Suppressor macrophage treated with lipopolysaccharide for 1 hour (primary cell): Measurements from ENCODE around the gene MUSTN1.

ENCODE experiments used
- DNase-seq, 3 donors: peaks; one replicate each; pipeline ENCODE4 v3.0.0-alpha.2; 2020 to 2022

The MUSTN1 gene

GRCh38 chr3:52798978-52799476 is 35.8 kb downstream of the MUSTN1 start:
- peak; percentile 51 to 71 (median 54) for DNase-seq

DNA sequence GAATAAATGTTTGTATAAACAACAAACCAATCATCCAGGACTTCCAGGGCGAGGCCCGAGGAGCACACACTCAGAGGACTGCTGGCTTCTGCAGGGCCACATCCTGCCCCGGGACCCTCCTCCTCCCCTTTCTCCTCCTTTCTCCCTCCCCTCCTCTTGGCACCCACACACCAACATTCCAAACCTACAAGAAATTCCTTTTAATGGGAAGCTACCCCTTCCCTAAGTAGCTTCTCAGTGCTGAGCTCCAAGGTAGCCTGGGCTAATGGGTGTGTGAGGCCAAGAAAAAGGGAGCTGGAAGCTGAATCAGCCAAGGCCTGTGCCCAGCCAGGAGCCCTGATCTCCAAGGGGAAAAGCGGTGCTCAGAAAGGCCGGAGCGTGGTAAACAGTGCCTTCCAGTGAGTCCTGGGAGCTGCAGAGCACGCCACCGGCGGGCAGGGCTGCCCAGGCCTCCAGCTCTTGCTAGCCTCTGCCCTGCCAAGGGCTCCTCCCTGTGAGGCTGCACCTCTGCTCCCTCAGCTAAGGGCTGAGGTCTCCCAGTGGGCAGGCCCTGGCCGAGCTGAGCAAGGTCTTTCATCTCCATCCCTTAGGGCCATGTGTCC is 36.3 kb downstream of the MUSTN1 start:
- DNase-seq, result no peak

- DNase-seq, result no peak
Observed at GRCh38 chr3:52796411-52796810, 38.4 kb downstream of the MUSTN1 start.

GRCh38 chr3:52795298-52795900 is 39.4 kb downstream of the MUSTN1 start:
- no peak for DNase-seq

DNA sequence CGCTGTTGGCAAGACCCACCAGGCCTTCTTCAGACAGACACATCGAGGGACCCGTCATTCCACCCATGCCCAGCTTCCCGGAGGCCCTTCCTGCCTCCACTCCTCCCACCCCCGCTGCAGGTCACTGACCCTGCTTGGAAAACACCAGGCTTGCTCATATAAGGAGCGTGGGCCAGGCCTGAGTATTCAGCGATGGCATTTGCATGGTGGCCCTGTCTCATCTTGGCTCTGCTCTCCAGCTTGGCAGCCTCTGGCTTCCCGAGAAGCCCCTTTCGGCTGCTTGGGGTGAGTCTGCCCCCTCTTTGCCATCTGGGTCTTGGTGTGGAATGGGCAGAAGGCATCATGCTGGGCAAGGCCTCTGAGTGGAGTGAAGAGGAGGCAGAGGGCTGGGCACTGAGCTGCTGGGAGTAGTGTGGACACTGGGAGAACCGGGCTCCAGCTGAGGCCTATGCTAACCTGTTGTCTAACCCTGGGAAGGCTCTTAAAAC is 40.2 kb downstream of the MUSTN1 start, which contains the start of gene ITIH3:
Gene ITIH3, plus strand, starts transcription at position 185 of the 488 bp plus-strand sequence. Its CDS starts 8 bp downstream, at position 193.
- DNase-seq, result peak in 1 of 3 donors; percentile 17

GRCh38 chr3:52793702-52794611 is 40.9 kb downstream of the MUSTN1 start:
- no peak for DNase-seq

DNA sequence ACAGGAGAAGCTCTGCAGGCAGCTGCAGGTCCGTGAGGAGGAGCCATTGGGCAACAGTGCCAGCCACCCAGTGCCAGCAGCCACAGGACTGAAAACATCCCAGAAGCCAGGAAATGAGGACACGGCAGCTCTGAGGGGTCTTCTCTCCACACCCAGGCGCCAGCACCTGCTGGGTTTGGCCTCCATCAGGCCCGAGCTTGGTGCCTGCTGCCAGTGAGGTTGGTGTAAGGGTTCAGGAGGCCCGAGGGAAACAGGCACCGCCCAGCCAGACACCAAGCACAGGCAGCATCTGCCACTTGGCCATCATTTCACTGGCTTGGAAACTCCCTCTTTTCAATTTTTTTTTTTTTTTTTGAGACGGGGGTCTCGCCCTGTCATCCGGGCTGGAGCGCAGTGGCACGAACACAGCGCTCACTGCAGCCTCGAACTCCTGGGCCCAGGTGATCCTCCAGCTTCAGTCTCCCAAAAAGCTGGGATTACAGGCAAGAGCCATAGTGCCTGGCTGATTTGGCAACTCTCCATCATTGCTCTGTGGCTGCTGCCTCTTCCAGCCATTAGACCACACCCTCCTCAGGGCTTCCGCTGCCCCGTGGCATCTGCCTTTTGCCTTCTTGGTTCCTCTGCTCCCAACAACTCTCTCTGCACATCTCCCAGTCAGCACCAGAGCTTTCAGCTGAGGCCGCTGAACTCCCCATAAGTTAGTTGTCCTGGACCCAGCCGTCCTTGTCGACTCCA is 41.7 kb downstream of the MUSTN1 start:
- DNase-seq, result no peak

GRCh38 chr3:52792413-52792812 is 42.4 kb downstream of the MUSTN1 start:
- no peak for DNase-seq

- DNase-seq, result no peak
Observed at GRCh38 chr3:52791928-52792327, 42.9 kb downstream of the MUSTN1 start.

GRCh38 chr3:52791366-52791765 is 43.5 kb downstream of the MUSTN1 start:
- no peak for DNase-seq

DNA sequence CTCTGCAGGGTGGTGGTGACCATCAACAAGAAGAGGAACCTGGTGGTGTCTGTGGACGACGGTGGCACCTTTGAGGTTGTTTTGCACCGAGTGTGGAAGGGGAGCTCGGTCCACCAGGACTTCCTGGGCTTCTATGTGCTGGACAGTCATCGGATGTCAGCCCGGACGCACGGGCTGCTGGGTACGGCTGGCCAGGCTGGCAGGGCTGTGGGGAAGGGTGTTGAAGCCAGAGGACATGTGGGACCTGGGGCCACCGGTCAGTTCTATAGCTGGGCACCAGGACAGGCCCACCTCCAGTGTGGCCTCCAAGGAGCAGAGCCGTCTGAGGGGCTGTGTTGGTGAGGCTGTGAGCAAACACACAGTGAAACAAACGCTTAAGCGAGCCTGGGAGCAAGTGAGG is 44.1 kb downstream of the MUSTN1 start:
- DNase-seq, result no peak

DNA sequence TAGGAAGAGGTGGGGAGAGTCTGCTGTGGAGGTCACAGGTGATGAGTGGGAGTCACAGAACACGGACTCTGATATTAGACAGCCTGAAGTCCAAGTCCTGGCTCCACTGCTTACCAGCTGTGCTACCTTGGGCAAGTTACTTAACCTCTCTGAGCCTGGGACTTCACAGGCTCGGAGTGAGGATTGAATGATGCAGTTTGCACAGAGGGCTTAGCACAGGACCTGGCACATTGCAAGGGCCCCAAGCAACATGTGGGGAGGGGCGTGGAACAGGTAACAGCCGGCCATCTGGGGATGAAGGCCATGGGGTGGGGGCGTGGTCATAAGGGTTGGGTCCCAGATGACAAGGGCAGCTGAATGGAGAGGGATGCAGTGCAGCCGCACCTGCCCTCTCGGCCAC is 44.5 kb downstream of the MUSTN1 start:
- no peak for DNase-seq

- DNase-seq, result no peak
Observed at GRCh38 chr3:52789746-52790040, 45.1 kb downstream of the MUSTN1 start.

DNA sequence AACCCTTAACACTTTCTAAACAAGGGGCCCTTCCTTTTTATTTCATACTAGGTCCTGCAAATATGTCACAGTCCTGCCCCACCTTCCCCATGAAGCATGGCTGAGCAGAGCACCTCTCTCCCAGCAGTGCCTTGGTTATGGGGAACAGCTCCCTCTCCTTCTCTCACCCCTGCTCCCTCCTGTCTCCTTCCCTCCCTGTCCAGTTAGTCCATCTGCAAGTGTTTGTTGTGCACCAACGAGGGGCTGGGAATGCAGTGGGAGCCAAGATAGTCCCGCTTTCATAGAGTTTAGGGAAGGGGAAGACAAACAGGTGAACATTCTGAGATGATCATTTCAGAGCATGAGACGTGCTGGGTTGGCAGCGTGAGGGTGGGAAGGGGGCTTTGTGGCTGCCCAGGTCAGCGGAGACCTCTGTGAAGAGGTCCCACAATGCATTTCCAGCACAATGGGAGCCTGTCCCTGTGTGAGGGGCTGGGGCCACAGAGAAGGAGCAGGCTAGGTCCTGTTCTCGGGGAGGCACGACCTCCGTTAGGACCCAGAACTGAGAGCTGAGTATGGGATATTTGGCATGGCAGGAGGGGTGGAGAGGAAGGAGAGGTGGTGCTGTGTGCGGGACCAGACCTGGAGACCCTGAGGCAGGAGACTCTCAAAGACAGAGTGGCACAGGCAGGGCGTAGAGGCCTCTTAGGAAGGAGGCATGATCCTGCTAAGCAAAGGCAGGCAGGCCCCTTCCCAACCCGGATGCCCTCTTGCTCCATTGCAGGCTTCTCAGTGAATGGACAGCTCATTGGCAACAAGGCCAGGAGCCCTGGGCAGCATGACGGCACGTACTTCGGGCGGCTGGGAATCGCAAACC is 45.7 kb downstream of the MUSTN1 start:
- DNase-seq, result no peak

DNA sequence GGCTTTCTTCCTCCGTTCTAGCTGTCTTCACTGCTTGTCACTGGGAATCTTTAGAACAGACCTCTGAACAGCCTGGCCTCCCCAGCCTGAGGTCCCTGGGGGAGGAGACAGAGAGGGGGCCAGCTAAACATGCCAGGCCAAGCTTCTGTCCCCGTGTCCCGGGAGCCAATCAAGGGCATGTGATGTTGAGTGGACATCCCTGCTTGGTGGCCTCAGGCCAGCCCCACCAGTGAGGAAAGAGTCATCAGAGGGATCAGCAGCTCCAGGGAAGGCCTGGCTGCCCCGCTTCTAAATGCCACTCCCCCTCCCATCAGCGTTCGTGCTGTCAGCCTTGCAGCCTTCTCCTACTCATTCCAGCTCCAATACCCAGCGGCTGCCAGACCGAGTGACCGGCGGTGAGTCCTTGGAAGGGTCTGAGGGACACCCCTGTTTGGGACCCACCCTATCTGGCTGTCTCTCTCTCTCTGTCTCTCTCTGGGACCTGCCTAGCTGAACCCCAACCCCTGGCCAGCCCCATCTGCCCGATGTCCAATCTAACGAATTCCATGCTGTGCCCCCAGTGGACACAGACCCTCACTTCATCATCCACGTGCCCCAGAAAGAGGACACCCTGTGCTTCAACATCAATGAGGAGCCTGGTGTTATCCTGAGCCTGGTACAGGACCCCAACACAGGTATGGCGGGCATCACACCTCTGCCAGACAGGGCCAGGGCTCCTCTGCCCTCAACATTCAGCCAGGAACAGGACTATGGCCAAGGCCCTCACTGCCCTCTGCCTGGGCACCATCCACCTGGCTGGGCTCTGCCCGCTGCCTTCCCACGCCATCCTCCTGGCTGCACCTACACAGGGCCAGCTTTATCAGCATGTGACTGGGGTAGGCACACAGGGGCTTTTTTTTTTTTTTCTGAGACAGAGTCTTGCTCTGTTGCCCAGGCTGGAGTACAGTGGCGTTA is 46.9 kb downstream of the MUSTN1 start:
- no peak for DNase-seq

GRCh38 chr3:52787246-52787645 is 47.6 kb downstream of the MUSTN1 start:
- DNase-seq, result no peak

GRCh38 chr3:52786330-52787215 is 48.2 kb downstream of the MUSTN1 start:
- DNase-seq, result no peak

GRCh38 chr3:52784931-52785590 is 49.8 kb downstream of the MUSTN1 start:
- DNase-seq, result no peak

- no peak for DNase-seq
Observed at GRCh38 chr3:52784021-52784621, 50.7 kb downstream of the MUSTN1 start.
